ENCODE measurements around the gene NMBR. TPM values are rescaled to one million over a fixed set of nuclear protein-coding genes. Genes with fewer than 3 reads are reported as not detected.
"Not testable (repeated sequence)": the region's sequence is repeated elsewhere in the genome, so short reads cannot be mapped to it uniquely, and the experiment has no call there.

Gene NMBR
- total and polyA plus RNA-seq, 12 donors, result 0.11 to 0.15 TPM; not detected in 10

- no peaks in the 10 kb centered on the region for H3K9me3 ChIP-seq (replicated peaks in 1 of 3)
- TF ChIP-seq CTCF (IDR thresholded peaks at IDR 0.05) (no peak), POLR2A (IDR thresholded peaks at IDR 0.05) (no peak)
- no peak for DNase-seq
- 43 to 92% (median 66%) methylated on average over 2 of the region's 2 CpGs for WGBS, 4 donors
- H3K27me3 ChIP-seq, result no peaks in the 10 kb centered on the region
- no peak overlapping the region for H3K27ac ChIP-seq
- H3K36me3 ChIP-seq (replicated peaks in 1 of 2), result no peaks in the 10 kb centered on the region
- H3K4me3 ChIP-seq, result no peak overlapping the region
- intact Hi-C loops (cut with DNase I), result no loop called here
- H3K4me1 ChIP-seq (replicated peaks in 1 of 2), result peaks cover 0 to 16% of the 10 kb centered on the region in 2 donors
Measured at GRCh38 chr6:142153196-142153595, 6.3 kb upstream of the NMBR start.

- no peak overlapping the region for H3K4me3 ChIP-seq
- no peaks in the 10 kb centered on the region for H3K27me3 ChIP-seq
- peaks cover 4 to 21% of the 10 kb centered on the region in 2 donors for H3K4me1 ChIP-seq (replicated peaks in 1 of 2)
- peak in 1 of 7 donors; percentile 8 for DNase-seq
- no peaks in the 10 kb centered on the region for H3K36me3 ChIP-seq (replicated peaks in 1 of 2)
- TF ChIP-seq CTCF (IDR thresholded peaks at IDR 0.05), result no peak
- TF ChIP-seq POLR2A (IDR thresholded peaks at IDR 0.05), result no peak
- H3K9me3 ChIP-seq (replicated peaks in 1 of 3), result no peaks in the 10 kb centered on the region
- intact Hi-C loops (cut with DNase I), result no loop called here
- H3K27ac ChIP-seq, result no peak overlapping the region
Measured at GRCh38 chr6:142152746-142153145, 5.8 kb upstream of the NMBR start.

- 86 to 91% (median 90%) methylated on average over 13 of the region's 13 CpGs for WGBS, 4 donors
- intact Hi-C loops (cut with DNase I), result loop anchor here (5.0 to 10.0 kb wide), 3 partner anchors 63 to 243 kb away; no protein-coding TSS in a partner anchor
- H3K9me3 ChIP-seq (replicated peaks in 1 of 3); H3K4me1 ChIP-seq (replicated peaks in 1 of 2); H3K4me3 ChIP-seq; H3K27me3 ChIP-seq; DNase-seq; H3K27ac ChIP-seq; H3K36me3 ChIP-seq (replicated peaks in 1 of 2): not testable (repeated sequence)
Measured at GRCh38 chr6:142141531-142141930, 5.4 kb downstream of the NMBR start.

GRCh38 chr6:142138876-142139275 is 8.0 kb downstream of the NMBR start:
- intact Hi-C loops (cut with DNase I), result no loop called here
- WGBS, 4 donors, result 44 to 63% (median 45%) methylated on average over 2 of the region's 2 CpGs
- Histone ChIP-seq H3K27ac (no peak overlapping the region), H3K36me3 (replicated peaks in 1 of 2) (no peaks in the 10 kb centered on the region), H3K9me3 (replicated peaks in 1 of 3) (no peaks in the 10 kb centered on the region), H3K4me1 (replicated peaks in 1 of 2) (no peaks in the 10 kb centered on the region), H3K27me3 (no peaks in the 10 kb centered on the region), H3K4me3 (no peak overlapping the region)
- no peak for DNase-seq
- TF ChIP-seq POLR2A (IDR thresholded peaks at IDR 0.05) (no peak), CTCF (IDR thresholded peaks at IDR 0.05) (no peak)

GRCh38 chr6:142132625-142133024 is 14.3 kb downstream of the NMBR start, which contains the start of gene GJE1:
Gene GJE1 (plus strand): TSS chr6:142132925. CDS start chr6:142133159, 234 bp downstream.
- intact Hi-C loops (cut with DNase I), result no loop called here
- no peak within 1 kb of the TSS for H3K4me3 ChIP-seq
- TF ChIP-seq CTCF (IDR thresholded peaks at IDR 0.05), result no peak
- no peak for TF ChIP-seq POLR2A (IDR thresholded peaks at IDR 0.05)
- H3K27me3 ChIP-seq, result peaks cover 5% of the 10 kb centered on the region
- no peaks in the 10 kb centered on the region for H3K36me3 ChIP-seq (replicated peaks in 1 of 2)
- no peaks in the 10 kb centered on the region for H3K4me1 ChIP-seq (replicated peaks in 1 of 2)
- no peak within 1 kb of the TSS for H3K27ac ChIP-seq
- 58 to 69% (median 63%) methylated on average over 1 of the region's 1 CpG for WGBS, 4 donors
- H3K9me3 ChIP-seq (replicated peaks in 1 of 3), result no peaks in the 10 kb centered on the region
- no peak for DNase-seq
